Activated B cell treated with CpG ODN at 0.5 μM for 24 hours (primary cell): Measurements from ENCODE around the gene ACAP2. TPM values are rescaled to one million over a fixed set of nuclear protein-coding genes. Genes with fewer than 3 reads are reported as not detected.

ENCODE experiments used
- ATAC-seq: fragments of 200-7000 bp; cut with Tn5 transposase; one replicate; pipeline ENCODE4 v1.10.0; 2021; ENCODE audit warnings: low read depth, mild to moderate bottlenecking, moderate library complexity
- CTCF ChIA-PET: fragments of 350-600 bp; sonication (Branson Sonifier 250); formaldehyde crosslinking; loops from one replicate; lab custom pipeline; 2021; ENCODE audit warnings: antibody characterized with exemption; lab: Charles Lee
- POLR2A ChIA-PET: fragments of 350-600 bp; sonication (Branson Sonifier 250); formaldehyde crosslinking; loops from one replicate; lab custom pipeline; 2021; ENCODE audit warnings: antibody characterized with exemption; lab: Charles Lee
- DNase-seq: peaks from one replicate; pipeline ENCODE4 v3.0.0; 2022
- H3K27ac Mint-ChIP-seq: one replicate; pipeline ENCODE4 v1.8.0; 2020; ENCODE audit warnings: mixed read lengths
- H3K27me3 Mint-ChIP-seq: one replicate; pipeline ENCODE4 v1.8.0; 2021; ENCODE audit warnings: mixed read lengths
- H3K36me3 Mint-ChIP-seq: one replicate; pipeline ENCODE4 v1.8.0; 2021; ENCODE audit warnings: low read depth, mixed read lengths
- H3K4me1 Mint-ChIP-seq: one replicate; pipeline ENCODE4 v1.8.0; 2021; ENCODE audit warnings: mixed read lengths
- H3K4me3 Mint-ChIP-seq: one replicate; pipeline ENCODE4 v1.8.0; 2020; ENCODE audit warnings: mild to moderate bottlenecking, mixed read lengths
- H3K9me3 Mint-ChIP-seq: one replicate; pipeline ENCODE4 v1.8.0; 2020; ENCODE audit warnings: mixed read lengths
- intact Hi-C: fragments of 100-400 bp; cut with micrococcal nuclease; formaldehyde crosslinking; loops from one replicate; pipeline ENCODE4 v1.15.1; 2024
- total RNA-seq: library from RNA; stranded (reverse); gene quantifications from 2 replicates; pipeline ENCODE4 v1.2.3, GENCODE V29; 2022
- TF ChIP-seq, protein P1 (sequence below): fragments of 200-600 bp; IDR thresholded peaks from one replicate; pipeline ENCODE4 v1.8.0; 2022; ENCODE audit warnings: antibody characterized with exemption, mild to moderate bottlenecking

ACAP2 gene
- total RNA-seq, 1 donor from 2014 or later = 89.7 TPM

- ChIA-PET POLR2A (interaction anchor here (0.6 to 2.7 kb wide), 6 partner anchors 10 to 589 kb away, joined by 3 to 17 read pairs (median 6); partner anchors contain the start of genes FAM43A and LSG1), CTCF (interaction anchor here (0.7 to 6.0 kb wide), 8 partner anchors 11 to 589 kb away, joined by 3 to 48 read pairs (median 9); partner anchors contain the start of genes LSG1 and XXYLT1)
- Mint-ChIP-seq H3K9me3 (no peaks in the 10 kb centered on the region), H3K27me3 (no peaks in the 10 kb centered on the region), H3K4me3 (peak overlapping the region; percentile 75), H3K27ac (no peak overlapping the region), H3K4me1 (peaks cover 13% of the 10 kb centered on the region), H3K36me3 (no peaks in the 10 kb centered on the region)
- ATAC-seq (peak; percentile 2), DNase-seq (no peak)
- TF ChIP-seq, protein P1, sequence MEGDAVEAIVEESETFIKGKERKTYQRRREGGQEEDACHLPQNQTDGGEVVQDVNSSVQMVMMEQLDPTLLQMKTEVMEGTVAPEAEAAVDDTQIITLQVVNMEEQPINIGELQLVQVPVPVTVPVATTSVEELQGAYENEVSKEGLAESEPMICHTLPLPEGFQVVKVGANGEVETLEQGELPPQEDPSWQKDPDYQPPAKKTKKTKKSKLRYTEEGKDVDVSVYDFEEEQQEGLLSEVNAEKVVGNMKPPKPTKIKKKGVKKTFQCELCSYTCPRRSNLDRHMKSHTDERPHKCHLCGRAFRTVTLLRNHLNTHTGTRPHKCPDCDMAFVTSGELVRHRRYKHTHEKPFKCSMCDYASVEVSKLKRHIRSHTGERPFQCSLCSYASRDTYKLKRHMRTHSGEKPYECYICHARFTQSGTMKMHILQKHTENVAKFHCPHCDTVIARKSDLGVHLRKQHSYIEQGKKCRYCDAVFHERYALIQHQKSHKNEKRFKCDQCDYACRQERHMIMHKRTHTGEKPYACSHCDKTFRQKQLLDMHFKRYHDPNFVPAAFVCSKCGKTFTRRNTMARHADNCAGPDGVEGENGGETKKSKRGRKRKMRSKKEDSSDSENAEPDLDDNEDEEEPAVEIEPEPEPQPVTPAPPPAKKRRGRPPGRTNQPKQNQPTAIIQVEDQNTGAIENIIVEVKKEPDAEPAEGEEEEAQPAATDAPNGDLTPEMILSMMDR = no peak
- intact Hi-C loops = loop anchor here (1.0 to 2.0 kb wide), 8 partner anchors 104 to 588 kb away; partner anchors contain the start of gene LSG1
Observed at GRCh38 chr3:195260280-195260905, 182.4 kb downstream of the ACAP2 start.

DNA sequence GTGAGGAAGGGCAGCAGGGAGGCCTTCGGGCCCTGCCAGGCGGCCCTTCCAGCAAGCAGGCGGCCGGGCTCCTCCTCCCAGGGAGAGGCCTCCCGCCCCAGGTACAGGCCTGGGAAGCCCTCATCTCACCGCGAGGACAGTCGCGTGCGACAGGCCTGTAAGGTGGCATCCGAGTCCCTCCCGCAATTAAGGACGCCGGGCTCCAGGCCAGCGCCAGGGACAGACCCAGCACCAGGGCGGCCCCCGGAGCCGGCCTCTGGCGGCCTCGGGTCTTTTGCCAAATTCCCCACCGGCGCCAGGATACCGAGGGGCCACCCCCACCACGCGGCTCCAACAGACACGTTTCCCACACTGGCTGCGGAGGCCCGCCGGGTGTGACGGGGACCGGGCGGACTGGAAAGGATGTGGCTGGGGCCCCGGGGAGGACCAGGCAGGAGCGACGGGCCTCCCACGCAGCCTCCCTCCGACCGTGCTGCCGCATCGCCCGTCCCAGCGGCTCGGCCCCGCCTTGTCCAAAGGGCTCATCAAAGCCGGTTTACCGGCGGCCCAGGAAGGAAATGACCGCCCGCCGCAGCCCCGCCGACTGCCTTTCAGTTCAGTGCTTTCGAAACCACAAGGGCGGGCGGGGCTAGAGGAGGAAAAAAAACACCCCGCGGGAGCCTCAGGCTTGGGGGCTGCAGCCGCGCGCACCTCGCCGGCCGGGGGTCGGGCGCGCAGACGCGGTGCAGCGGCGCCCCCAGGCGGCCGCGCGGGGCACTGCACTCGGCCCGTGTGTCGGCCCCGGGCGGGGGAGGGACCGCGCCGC is 183.1 kb downstream of the ACAP2 start:
- H3K27me3 Mint-ChIP-seq = no peaks in the 10 kb centered on the region
- peak; percentile 91 for ATAC-seq
- H3K36me3 Mint-ChIP-seq = no peaks in the 10 kb centered on the region
- peaks cover 13% of the 10 kb centered on the region for H3K4me1 Mint-ChIP-seq
- H3K27ac Mint-ChIP-seq = peak overlapping the region; percentile 81
- DNase-seq = peak; percentile 95
- H3K4me3 Mint-ChIP-seq = peak overlapping the region; percentile 74
- no peaks in the 10 kb centered on the region for H3K9me3 Mint-ChIP-seq
- POLR2A ChIA-PET = interaction anchor here (0.6 to 3.2 kb wide), 5 partner anchors 10 to 577 kb away, joined by 5 to 38 read pairs (median 7); partner anchors contain the start of gene FAM43A
- intact Hi-C loops = loop anchor here (1.0 to 5.0 kb wide), 10 partner anchors 52 to 587 kb away; partner anchors contain the start of gene LSG1
- TF ChIP-seq, protein P1 = no peak
- CTCF ChIA-PET = interaction anchor here (1.0 to 6.0 kb wide), 9 partner anchors 257 to 588 kb away, joined by 3 to 48 read pairs (median 12); partner anchors contain the start of gene LSG1

- TF ChIP-seq, protein P1 = no peak
- intact Hi-C loops = loop anchor here (1.0 to 5.0 kb wide), 2 partner anchors 52 to 522 kb away; no protein-coding TSS in a partner anchor
- Mint-ChIP-seq H3K36me3 (no peaks in the 10 kb centered on the region), H3K4me1 (peaks cover 13% of the 10 kb centered on the region), H3K9me3 (no peaks in the 10 kb centered on the region), H3K27me3 (no peaks in the 10 kb centered on the region), H3K27ac (peak overlapping the region; percentile 76), H3K4me3 (no peak overlapping the region)
- CTCF ChIA-PET = interaction anchor here (1.0 to 2.5 kb wide), 7 partner anchors 104 to 587 kb away, joined by 3 to 14 read pairs (median 5); partner anchors contain the start of gene LSG1
- DNase-seq = no peak
- no peak for ATAC-seq
- POLR2A ChIA-PET = interaction anchor here (0.6 to 3.2 kb wide), 7 partner anchors 128 to 576 kb away, joined by 3 to 38 read pairs (median 3); partner anchors contain the start of genes FAM43A and PPP1R2
Observed at GRCh38 chr3:195259154-195259474, 183.7 kb downstream of the ACAP2 start.

GRCh38 chr3:195258449-195259153 is 184.2 kb downstream of the ACAP2 start:
- Mint-ChIP-seq H3K36me3 (no peaks in the 10 kb centered on the region), H3K9me3 (no peaks in the 10 kb centered on the region), H3K27me3 (no peaks in the 10 kb centered on the region), H3K4me1 (peaks cover 13% of the 10 kb centered on the region), H3K27ac (peak overlapping the region; percentile 76), H3K4me3 (peak overlapping the region; percentile 58)
- TF ChIP-seq, protein P1 = no peak
- intact Hi-C loops = loop anchor here (1.0 to 5.0 kb wide), 2 partner anchors 51 to 521 kb away; no protein-coding TSS in a partner anchor
- POLR2A ChIA-PET = interaction anchor here (0.6 to 3.2 kb wide), 7 partner anchors 128 to 576 kb away, joined by 3 to 38 read pairs (median 3); partner anchors contain the start of genes FAM43A and PPP1R2
- CTCF ChIA-PET = interaction anchor here (1.0 to 2.5 kb wide), 7 partner anchors 104 to 587 kb away, joined by 3 to 14 read pairs (median 5); partner anchors contain the start of gene LSG1
- DNase-seq (no peak), ATAC-seq (no peak)
